GM20000 (cell line): ENCODE measurements around the gene CHTF18.
A peak's percentile ranks its signal among the peaks of the same experiment; 100 is the strongest.
"Not testable (repeated sequence)": the region's sequence is repeated elsewhere in the genome, so short reads cannot be mapped to it uniquely, and the experiment has no call there.

Experiments used
- DNase-seq: peaks from one replicate; pipeline ENCODE4 v3.0.0; 2012; ENCODE audit warnings: low spot score
- CTCF ChIP-seq: IDR thresholded peaks from 2 replicates; pipeline ENCODE4 v1.5.1; 2012; ENCODE audit warnings: mild to moderate bottlenecking, control low read depth; ENCODE audit errors: extremely low read depth, missing control alignments

The CHTF18 gene

GRCh38 chr16:745739-746138 is 42.7 kb upstream of the CHTF18 start:
- DNase-seq = peak; percentile 75

GRCh38 chr16:746637-747036 is 41.8 kb upstream of the CHTF18 start:
- TF ChIP-seq CTCF = no peak
- DNase-seq = no peak

More at GRCh38 chr16:745739-746138, 42.7 kb upstream of the CHTF18 start:
- TF ChIP-seq CTCF = peak; percentile 24

GRCh38 chr16:747978-748746 is 40.3 kb upstream of the CHTF18 start:
- TF ChIP-seq CTCF = no peak
- no peak for DNase-seq

GRCh38 chr16:749010-749409 is 39.4 kb upstream of the CHTF18 start:
- TF ChIP-seq CTCF = no peak

GRCh38 chr16:750485-750884 is 37.9 kb upstream of the CHTF18 start:
- DNase-seq = no peak
- TF ChIP-seq CTCF = no peak

More at GRCh38 chr16:749010-749409, 39.4 kb upstream of the CHTF18 start:
- DNase-seq = no peak

GRCh38 chr16:751152-752006 is 37.0 kb upstream of the CHTF18 start:
- TF ChIP-seq CTCF = no peak
- DNase-seq = no peak

- TF ChIP-seq CTCF = no peak
- DNase-seq = no peak
Measured at GRCh38 chr16:752007-752312, 36.5 kb upstream of the CHTF18 start.

GRCh38 chr16:754121-754607 is 34.3 kb upstream of the CHTF18 start:
- not testable (repeated sequence) for DNase-seq
